ENCODE data around the gene TAF11L7.

- TF ChIP-seq CTCF (IDR thresholded peaks at IDR 0.05) (no peak), POLR2AphosphoS5 (IDR thresholded peaks at IDR 0.05) (no peak)
Observed at GRCh38 chr5:17620627-17621026, 35.1 kb upstream of the TAF11L7 start.
